Measurements from ENCODE around the gene BANF1. TPM values are rescaled to one million over a fixed set of nuclear protein-coding genes. Genes with fewer than 3 reads are reported as not detected.
A peak's percentile ranks its signal among the peaks of the same experiment; 100 is the strongest.

Gene BANF1
- total and polyA plus RNA-seq, 10 of the 15 experiments (the other 5 are each of a cell fraction or from before 2014, with no cell fraction given): 99.0 to 574 (median 297) TPM

DNA sequence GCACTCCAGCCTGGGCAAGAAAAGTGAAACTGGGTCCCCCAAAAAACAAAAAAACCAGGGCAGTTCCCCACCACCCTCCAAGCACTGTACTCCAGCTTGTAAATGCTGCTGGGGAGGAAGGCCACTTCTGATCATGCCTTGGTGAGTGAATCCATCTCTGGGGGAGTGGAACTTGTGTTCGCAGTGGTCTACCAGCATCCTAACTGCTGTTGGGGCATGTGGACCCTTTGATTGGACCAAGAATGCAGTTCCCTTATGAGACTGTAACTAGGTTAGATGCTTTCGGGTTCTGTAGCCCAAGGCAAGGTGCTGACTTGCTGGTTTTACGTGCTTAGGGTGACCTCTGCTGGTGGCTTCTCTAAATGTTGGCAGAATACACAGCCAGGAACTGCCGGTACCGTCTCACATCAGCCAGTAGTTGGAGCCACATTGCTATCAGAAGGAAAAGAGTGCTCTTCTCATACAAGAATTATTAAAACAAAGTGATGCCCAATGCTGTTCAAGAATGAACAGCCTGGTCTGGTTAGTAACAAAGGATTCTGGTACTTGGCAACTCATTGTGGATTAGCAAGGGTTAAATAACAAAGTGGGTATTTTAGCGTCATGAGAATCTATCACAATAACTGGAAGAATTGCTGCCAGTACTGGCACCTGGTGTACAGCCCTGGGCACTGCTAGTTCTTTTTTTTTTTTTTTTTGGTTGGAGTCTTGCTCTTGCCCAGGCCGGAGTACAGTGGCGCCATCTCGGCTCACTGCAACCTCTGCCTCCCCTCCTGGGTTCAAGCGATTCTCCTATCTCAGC is 13.3 kb upstream of the BANF1 start (continued):
- TF ChIP-seq, protein P1, sequence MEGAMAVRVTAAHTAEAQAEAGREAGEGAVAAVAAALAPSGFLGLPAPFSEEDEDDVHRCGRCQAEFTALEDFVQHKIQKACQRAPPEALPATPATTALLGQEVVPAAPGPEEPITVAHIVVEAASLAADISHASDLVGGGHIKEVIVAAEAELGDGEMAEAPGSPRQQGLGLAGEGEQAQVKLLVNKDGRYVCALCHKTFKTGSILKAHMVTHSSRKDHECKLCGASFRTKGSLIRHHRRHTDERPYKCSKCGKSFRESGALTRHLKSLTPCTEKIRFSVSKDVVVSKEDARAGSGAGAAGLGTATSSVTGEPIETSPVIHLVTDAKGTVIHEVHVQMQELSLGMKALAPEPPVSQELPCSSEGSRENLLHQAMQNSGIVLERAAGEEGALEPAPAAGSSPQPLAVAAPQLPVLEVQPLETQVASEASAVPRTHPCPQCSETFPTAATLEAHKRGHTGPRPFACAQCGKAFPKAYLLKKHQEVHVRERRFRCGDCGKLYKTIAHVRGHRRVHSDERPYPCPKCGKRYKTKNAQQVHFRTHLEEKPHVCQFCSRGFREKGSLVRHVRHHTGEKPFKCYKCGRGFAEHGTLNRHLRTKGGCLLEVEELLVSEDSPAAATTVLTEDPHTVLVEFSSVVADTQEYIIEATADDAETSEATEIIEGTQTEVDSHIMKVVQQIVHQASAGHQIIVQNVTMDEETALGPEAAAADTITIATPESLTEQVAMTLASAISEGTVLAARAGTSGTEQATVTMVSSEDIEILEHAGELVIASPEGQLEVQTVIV (IDR thresholded peaks at IDR 0.05; ENCODE audit: borderline replicate concordance, partially characterized antibody): no peak
- TF ChIP-seq KAT2A (conservative IDR thresholded peaks at IDR 0.05; ENCODE audit: control insufficient read depth, low read depth, low read length): no peak
- TF ChIP-seq SIX5 (IDR thresholded peaks at IDR 0.05; ENCODE audit: low read depth, low read length, severe bottlenecking): peak; percentile 13
- no peak for TF ChIP-seq BMI1 (IDR thresholded peaks at IDR 0.05; ENCODE audit: borderline replicate concordance)
- TF ChIP-seq BHLHE40 (IDR thresholded peaks at IDR 0.05; ENCODE audit: borderline replicate concordance in 1 of 2, low read depth in 2 of 2, low read length in 1 of 2): 0 out of 4 replicates have a peak, but pooled peaks of 1 of the 2 experiments have one; percentile 34
- no peak for TF ChIP-seq CBX3 (IDR thresholded peaks at IDR 0.05; ENCODE audit: borderline replicate concordance, low read depth)
- TF ChIP-seq, protein P2, sequence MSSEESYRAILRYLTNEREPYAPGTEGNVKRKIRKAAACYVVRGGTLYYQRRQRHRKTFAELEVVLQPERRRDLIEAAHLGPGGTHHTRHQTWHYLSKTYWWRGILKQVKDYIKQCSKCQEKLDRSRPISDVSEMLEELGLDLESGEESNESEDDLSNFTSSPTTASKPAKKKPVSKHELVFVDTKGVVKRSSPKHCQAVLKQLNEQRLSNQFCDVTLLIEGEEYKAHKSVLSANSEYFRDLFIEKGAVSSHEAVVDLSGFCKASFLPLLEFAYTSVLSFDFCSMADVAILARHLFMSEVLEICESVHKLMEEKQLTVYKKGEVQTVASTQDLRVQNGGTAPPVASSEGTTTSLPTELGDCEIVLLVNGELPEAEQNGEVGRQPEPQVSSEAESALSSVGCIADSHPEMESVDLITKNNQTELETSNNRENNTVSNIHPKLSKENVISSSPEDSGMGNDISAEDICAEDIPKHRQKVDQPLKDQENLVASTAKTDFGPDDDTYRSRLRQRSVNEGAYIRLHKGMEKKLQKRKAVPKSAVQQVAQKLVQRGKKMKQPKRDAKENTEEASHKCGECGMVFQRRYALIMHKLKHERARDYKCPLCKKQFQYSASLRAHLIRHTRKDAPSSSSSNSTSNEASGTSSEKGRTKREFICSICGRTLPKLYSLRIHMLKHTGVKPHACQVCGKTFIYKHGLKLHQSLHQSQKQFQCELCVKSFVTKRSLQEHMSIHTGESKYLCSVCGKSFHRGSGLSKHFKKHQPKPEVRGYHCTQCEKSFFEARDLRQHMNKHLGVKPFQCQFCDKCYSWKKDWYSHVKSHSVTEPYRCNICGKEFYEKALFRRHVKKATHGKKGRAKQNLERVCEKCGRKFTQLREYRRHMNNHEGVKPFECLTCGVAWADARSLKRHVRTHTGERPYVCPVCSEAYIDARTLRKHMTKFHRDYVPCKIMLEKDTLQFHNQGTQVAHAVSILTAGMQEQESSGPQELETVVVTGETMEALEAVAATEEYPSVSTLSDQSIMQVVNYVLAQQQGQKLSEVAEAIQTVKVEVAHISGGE (CRISPR knock-in tag; IDR thresholded peaks at IDR 0.05): no peak
- no peak for TF ChIP-seq GATAD2B (conservative IDR thresholded peaks at IDR 0.05; ENCODE audit: low read depth)
